ENCODE data around the gene KCNJ9. TPM values are rescaled to one million over a fixed set of nuclear protein-coding genes. Genes with fewer than 3 reads are reported as not detected.

KCNJ9 gene
- total RNA-seq, 1 donor from 2014 or later = under 0.01 TPM

DNA sequence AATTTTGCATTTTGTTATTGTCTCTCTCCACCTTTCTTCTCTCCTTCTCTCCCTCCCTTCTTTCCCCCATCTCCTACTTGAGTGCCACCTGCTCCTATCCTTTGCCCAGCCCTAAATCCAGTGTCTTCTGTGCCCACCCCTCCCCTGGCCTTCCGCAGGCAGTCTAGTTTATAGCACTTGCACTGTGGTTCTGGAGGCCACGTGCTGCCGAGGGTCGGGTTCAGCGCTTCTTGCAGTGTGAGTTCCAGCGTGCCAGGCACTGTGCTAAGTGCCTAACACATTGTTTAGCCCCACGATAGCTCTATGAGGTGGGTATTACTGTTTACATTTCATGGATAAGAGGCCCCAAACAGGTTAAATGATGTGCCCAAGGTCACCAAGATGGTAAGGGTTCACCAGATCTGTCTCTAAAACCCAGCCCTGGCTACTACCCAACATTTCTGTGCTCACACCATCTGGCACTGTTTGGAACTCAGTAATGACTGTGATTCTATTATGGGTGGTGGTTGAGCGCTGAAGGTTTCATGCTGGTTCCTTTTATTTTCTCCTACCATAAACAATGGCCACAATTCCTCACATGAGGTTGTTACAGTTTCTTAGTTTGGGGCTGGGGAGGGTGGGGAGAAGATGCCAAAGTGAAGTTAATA, 56.0 kb downstream of the KCNJ9 start:
- TF ChIP-seq, protein P1, sequence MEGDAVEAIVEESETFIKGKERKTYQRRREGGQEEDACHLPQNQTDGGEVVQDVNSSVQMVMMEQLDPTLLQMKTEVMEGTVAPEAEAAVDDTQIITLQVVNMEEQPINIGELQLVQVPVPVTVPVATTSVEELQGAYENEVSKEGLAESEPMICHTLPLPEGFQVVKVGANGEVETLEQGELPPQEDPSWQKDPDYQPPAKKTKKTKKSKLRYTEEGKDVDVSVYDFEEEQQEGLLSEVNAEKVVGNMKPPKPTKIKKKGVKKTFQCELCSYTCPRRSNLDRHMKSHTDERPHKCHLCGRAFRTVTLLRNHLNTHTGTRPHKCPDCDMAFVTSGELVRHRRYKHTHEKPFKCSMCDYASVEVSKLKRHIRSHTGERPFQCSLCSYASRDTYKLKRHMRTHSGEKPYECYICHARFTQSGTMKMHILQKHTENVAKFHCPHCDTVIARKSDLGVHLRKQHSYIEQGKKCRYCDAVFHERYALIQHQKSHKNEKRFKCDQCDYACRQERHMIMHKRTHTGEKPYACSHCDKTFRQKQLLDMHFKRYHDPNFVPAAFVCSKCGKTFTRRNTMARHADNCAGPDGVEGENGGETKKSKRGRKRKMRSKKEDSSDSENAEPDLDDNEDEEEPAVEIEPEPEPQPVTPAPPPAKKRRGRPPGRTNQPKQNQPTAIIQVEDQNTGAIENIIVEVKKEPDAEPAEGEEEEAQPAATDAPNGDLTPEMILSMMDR (IDR thresholded peaks at IDR 0.05; ENCODE audit: insufficient read depth, low read length, severe bottlenecking) = no peak
- FAIRE-seq = no peak
- H3K4me3 ChIP-seq (ENCODE audit: low read depth, low read length) = no peak overlapping the region
- DNase-seq (ENCODE audit: low read depth) = no peak
- H3K36me3 ChIP-seq (ENCODE audit: control insufficient read depth, insufficient read depth, low read length) = no peaks in the 10 kb centered on the region
- H3K27me3 ChIP-seq (ENCODE audit: control insufficient read depth, insufficient read depth, low read length) = peaks cover 9% of the 10 kb centered on the region

DNA sequence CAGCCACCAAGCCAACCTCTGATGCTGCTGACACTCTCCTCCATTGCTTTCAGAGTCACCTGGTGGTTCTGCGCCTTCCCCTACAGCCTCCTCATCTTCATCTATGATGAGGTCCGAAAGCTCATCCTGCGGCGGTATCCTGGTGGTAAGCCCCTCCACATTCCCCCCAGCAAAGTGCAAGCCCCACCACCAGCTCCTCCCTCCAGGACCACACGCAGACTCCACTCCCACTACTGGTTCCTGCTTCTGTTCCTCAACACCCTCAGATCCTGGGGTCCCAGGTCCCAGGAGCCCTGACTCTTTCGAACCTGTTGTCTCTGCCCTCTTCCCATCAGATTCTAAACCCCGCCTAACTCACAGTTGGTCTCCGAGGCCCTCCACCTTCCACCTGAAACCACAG, 58.5 kb downstream of the KCNJ9 start:
- DNase-seq (ENCODE audit: low read depth) = no peak
- Histone ChIP-seq H3K27me3 (ENCODE audit: control insufficient read depth, insufficient read depth, low read length) (peaks cover 8% of the 10 kb centered on the region), H3K36me3 (ENCODE audit: control insufficient read depth, insufficient read depth, low read length) (no peaks in the 10 kb centered on the region), H3K4me3 (ENCODE audit: low read depth, low read length) (no peak overlapping the region)
- TF ChIP-seq, protein P1 (IDR thresholded peaks at IDR 0.05; ENCODE audit: insufficient read depth, low read length, severe bottlenecking) = no peak
- no peak for FAIRE-seq

Other genes starting within 250 kb of the KCNJ9 start
- not detected in 2 replicates for gene VSIG8, start 218.9 kb upstream of the KCNJ9 start, total RNA-seq
- gene CFAP45, start 181.4 kb upstream of the KCNJ9 start, total RNA-seq = 0.53 and 0.90 TPM in 2 replicates
- 265 and 283 TPM in 2 replicates for gene TAGLN2, start 156.0 kb upstream of the KCNJ9 start, total RNA-seq
- gene IGSF9, start 135.9 kb upstream of the KCNJ9 start, total RNA-seq = 6.3 and 16.8 TPM in 2 replicates
- gene SLAMF9, start 127.3 kb upstream of the KCNJ9 start, total RNA-seq = 10.0 and 16.6 TPM in 2 replicates
- gene PIGM, start 49.5 kb upstream of the KCNJ9 start, total RNA-seq = 1.9 and 2.1 TPM in 2 replicates
- gene KCNJ10, start 11.4 kb upstream of the KCNJ9 start, total RNA-seq = not detected in 2 replicates
- gene IGSF8, start 17.1 kb downstream of the KCNJ9 start, total RNA-seq = 42.6 and 57.0 TPM in 2 replicates
- not detected in 2 replicates for gene ATP1A2, start 34.2 kb downstream of the KCNJ9 start, total RNA-seq
- gene ATP1A4, start 70.1 kb downstream of the KCNJ9 start, total RNA-seq = not detected in 2 replicates
- not detected in 2 replicates for gene CASQ1, start 109.0 kb downstream of the KCNJ9 start, total RNA-seq
- 38.3 and 44.5 TPM in 2 replicates for gene PEA15, start 123.8 kb downstream of the KCNJ9 start, total RNA-seq
- gene DCAF8, start 181.0 kb downstream of the KCNJ9 start, total RNA-seq = 57.4 and 76.0 TPM in 2 replicates
- 32.4 and 41.0 TPM in 2 replicates for gene PEX19, start 203.6 kb downstream of the KCNJ9 start, total RNA-seq

Data from bronchial epithelial cell (primary cell).